Measurements from ENCODE around the gene ANKRD16. TPM values are rescaled to one million over a fixed set of nuclear protein-coding genes. Genes with fewer than 3 reads are reported as not detected.
"Not testable (repeated sequence)": the region's sequence is repeated elsewhere in the genome, so short reads cannot be mapped to it uniquely, and the experiment has no call there.

Gene ANKRD16
- total RNA-seq, 4 donors from 2014 or later = 4.1 to 8.7 (median 5.8) TPM

GRCh38 chr10:5840314-5841307 lies 49.1 kb downstream of the ANKRD16 start:
- DNase-seq (ENCODE audit: low spot score) (no peak), ATAC-seq (ENCODE audit: low FRiP score) (no peak)
- TF ChIP-seq CTCF (IDR thresholded peaks at IDR 0.05) = no peak

GRCh38 chr10:5836181-5836580 lies 53.5 kb downstream of the ANKRD16 start:
- not testable (repeated sequence) for ATAC-seq (ENCODE audit: low FRiP score); DNase-seq (ENCODE audit: low spot score)

GRCh38 chr10:5835446-5836095 lies 54.1 kb downstream of the ANKRD16 start:
- DNase-seq (ENCODE audit: low spot score) (no peak), ATAC-seq (ENCODE audit: low FRiP score) (no peak)
- TF ChIP-seq CTCF (IDR thresholded peaks at IDR 0.05) = no peak

GRCh38 chr10:5833814-5834213 lies 55.9 kb downstream of the ANKRD16 start:
- DNase-seq (ENCODE audit: low spot score) (no peak), ATAC-seq (ENCODE audit: low FRiP score) (no peak)
- no peak for TF ChIP-seq CTCF (IDR thresholded peaks at IDR 0.05)

GRCh38 chr10:5832946-5833345 lies 56.7 kb downstream of the ANKRD16 start:
- DNase-seq (ENCODE audit: low spot score) (no peak), ATAC-seq (ENCODE audit: low FRiP score) (no peak)
- no peak for TF ChIP-seq CTCF (IDR thresholded peaks at IDR 0.05)

GRCh38 chr10:5831446-5831782 lies 58.3 kb downstream of the ANKRD16 start:
- no peak for TF ChIP-seq CTCF (IDR thresholded peaks at IDR 0.05)
- no peak for ATAC-seq (ENCODE audit: low FRiP score)

GRCh38 chr10:5830629-5831445 lies 58.9 kb downstream of the ANKRD16 start:
- ATAC-seq (ENCODE audit: low FRiP score) (no peak), DNase-seq (ENCODE audit: low spot score) (no peak)

More at GRCh38 chr10:5831446-5831782, 58.3 kb downstream of the ANKRD16 start:
- no peak for DNase-seq (ENCODE audit: low spot score)

More at GRCh38 chr10:5830629-5831445, 58.9 kb downstream of the ANKRD16 start:
- no peak for TF ChIP-seq CTCF (IDR thresholded peaks at IDR 0.05)
